Measurements from ENCODE around the gene RBM5.
A peak's percentile ranks its signal among the peaks of the same experiment; 100 is the strongest.

The RBM5 gene

DNA sequence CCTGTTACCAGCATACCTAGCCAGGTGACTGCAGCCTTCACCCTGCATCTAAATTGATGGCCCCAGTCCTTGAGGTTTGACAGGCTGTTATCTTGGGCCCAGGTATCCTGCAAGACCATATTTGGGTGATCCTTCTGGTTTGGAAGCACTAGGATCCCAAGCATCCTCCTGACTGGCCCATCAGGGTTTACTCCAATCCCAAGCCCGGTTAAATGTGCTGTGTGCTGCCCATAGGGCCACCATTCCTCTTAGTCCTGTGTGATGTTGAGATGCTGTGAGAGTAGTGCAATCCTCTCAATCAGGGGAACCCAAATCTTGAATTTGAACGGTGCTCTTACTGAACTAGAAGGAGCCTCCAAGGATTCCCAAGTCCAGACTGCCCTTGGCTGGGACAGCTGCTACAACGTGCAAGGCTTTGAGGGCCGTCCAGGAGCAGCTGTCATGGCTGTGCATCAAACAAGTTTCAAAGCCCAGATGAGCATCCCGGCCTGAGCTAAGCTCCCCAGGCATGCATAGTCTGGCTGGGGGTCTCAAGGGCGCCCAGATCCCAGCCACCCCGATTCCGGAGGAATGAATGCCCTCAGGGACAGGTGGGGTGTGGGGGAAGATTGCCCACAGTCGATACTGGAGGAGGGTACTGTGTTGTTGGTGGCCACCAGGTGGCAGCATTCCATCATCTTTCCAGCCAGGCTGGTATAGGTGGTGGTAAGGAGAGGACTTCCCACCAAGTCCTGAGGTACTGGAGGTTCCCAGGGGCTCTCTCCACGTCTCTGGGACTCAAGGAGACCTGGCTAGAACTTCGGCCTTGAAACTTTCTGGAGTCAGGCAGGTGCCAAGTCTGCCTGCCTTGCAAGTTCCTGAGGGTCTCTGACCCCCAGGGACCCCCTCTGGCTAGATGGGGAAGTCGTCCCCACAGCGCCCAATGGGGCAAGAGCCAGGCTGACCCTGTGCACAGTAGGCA, 32.6 kb downstream of the RBM5 start:
- peak; percentile 61 for DNase-seq (ENCODE audit: low read depth)

DNA sequence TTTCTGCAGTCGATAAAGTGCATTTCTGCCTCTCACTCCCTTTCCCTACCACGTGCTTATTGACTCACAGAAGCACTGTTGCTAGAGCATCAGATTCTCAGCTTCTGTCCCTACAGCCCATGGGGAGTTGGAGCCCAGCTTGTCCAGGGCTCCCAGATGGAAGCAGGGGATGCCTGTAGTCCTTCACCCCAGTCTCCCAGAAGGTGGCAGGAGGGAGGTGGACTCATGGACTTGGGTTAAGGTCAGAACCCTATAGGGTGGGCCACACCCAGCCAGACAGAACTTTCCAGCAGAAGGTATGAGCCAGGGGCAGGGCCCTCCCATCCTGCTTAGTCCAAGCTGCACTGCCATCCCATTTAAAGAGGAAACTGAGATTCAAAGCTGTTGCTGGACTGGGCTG, 33.4 kb downstream of the RBM5 start:
- DNase-seq (ENCODE audit: low read depth): no peak

DNA sequence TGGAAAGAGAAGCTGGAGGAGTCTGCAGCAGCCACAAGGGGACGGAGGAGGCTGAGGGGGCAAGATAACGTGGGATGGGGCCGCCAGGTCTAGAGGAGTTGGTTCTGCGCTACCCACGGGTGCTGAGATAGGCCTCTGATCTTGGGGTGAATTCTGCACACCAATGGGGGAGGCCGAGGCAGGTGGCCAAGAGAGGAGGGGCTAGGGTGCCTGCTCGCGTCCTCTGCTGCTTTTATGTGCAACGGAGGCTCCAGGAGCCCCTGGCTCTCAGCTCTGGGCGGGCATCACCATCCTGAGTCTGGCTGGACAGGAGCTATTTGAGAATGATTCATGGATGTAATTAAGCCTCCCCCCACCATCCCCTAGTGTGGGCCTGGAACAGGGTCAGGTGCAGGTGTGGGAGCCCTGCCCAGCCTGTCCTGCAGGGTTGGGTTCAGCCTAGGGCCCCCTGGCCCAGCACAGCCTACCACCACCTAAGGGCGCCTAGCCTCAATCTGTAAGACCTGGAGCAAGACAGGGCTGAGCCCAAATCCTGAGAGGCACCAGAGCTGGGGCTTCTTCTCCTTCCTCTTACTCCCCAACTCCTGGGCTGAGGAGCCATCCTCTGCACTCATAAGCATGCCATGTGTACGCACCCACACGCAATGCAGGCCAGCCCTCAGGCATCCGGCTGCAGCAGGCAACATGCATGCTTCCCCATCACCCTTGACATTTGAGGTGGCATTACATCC, 34.1 kb downstream of the RBM5 start:
- no peak for DNase-seq (ENCODE audit: low read depth)

DNA sequence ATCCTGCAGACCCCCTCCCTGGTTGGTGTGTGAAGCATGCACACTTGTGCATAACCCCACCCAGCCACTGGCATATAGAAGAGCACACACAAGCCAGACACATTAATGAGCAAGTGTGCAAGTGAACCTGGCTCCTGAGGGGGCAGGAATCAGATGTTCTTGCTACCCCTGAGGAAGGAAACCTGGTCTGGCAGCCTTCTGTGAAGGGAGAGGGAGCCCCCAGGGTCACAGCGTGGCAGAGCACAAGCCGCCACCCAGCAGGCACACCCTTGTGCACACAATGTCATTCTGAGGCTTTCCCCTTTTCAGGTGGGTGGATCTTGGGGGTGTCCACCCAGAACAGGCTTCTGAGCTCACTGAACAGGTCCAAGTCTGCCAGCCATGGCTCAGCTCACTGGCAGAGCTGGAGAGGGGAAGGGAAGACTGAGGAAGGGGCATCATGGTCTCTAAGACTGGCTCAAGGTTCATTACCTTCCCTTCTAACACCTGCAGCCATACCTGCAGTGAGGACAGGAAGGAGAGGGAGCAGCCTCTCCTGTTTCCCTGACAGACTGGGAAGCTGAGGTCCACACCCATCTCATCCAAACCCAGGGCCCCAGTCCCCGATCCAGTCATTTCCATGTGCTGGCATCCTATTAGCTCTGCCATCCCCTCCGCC, 34.8 kb downstream of the RBM5 start:
- no peak for DNase-seq (ENCODE audit: low read depth)

DNA sequence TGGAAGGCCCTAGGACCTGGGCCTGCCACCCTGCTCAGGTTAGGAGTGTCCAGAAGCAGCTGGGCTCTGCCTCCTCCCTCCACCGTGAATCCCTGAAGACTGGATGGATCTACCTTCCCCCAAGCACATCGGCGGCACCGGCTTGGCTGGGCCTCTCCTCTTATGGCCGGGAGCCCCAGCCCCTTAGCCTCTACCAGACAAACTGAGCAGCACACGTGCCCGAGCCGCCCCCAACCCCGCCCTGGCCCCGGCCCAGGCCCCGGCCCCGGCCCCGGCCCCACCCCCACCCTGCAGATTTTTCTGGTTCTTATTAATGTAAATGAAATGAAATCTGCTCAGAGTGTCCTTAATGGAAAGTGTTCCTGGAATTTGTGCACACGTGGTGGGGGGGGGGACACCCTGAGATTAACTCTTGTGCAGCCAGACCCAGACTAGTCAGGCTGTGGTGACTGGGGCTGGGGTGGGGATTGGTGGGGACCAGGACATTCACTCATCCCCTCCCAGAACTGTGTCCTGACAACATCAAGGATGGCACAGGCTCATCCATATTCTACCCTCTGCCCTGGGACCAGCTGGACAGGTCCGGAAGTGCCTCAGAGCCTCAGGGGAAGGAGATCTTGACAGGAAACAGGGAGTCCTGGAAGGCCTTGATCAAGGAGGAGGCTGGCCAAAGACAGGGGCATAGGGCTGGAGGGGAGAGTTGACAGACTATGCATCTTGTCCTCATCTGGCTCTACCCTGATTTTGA, 35.5 kb downstream of the RBM5 start:
- DNase-seq (ENCODE audit: low read depth): no peak

DNA sequence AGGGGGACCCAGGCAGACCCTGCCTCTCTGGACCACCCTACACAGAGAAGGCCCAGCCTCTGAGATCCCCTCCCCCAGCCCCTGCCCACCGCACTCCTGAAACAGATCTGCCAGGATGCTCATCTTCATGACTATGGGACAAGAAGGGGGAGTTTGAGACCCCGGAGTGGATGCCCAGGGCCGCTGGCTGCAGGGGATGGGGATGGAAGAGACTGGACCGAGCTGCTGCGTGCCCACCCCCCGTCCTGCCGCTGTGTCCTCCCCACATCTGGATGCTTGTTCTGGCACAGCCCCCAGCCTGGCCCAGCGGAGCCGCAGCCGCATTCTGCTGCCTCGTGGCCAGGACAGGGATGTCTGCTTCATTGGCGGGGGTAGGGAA, 36.1 kb downstream of the RBM5 start:
- no peak for DNase-seq (ENCODE audit: low read depth)

DNA sequence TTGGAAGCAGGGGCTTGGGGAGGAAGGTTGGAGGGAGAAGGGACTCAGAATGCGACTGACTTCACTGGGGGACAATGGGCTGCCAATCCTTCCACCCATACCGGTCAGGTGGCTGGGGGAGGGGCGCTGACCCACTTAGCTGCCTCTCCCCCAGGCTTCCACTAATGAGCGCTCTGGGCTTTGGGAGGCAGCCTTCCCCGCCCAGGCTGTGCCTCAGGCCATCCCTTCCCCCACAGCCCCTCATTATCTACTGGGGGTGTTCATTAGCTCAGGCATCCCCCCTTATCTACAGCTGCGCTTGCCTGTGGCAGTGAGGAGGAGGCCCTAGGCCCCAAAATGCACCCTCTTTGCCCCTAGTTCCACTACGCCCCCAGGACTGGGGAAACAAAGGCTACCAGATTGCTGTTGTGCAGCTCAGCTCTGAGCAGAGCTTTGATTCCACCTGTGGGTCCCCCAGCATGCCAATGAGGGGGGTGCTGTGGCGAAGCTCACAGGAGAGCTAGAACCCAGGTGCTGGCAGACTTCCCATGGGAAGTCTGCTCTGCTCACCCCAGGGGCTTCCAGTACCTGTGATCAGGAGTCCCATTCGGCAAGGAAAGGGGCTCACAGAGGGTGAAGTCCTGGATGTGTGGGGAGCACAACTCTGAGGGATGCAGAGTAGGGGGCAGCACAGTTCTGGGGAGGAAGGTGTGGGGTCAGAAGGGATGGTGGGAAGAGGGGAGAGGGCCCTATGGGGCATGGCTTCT, 37.0 kb downstream of the RBM5 start:
- no peak for DNase-seq (ENCODE audit: low read depth)

DNA sequence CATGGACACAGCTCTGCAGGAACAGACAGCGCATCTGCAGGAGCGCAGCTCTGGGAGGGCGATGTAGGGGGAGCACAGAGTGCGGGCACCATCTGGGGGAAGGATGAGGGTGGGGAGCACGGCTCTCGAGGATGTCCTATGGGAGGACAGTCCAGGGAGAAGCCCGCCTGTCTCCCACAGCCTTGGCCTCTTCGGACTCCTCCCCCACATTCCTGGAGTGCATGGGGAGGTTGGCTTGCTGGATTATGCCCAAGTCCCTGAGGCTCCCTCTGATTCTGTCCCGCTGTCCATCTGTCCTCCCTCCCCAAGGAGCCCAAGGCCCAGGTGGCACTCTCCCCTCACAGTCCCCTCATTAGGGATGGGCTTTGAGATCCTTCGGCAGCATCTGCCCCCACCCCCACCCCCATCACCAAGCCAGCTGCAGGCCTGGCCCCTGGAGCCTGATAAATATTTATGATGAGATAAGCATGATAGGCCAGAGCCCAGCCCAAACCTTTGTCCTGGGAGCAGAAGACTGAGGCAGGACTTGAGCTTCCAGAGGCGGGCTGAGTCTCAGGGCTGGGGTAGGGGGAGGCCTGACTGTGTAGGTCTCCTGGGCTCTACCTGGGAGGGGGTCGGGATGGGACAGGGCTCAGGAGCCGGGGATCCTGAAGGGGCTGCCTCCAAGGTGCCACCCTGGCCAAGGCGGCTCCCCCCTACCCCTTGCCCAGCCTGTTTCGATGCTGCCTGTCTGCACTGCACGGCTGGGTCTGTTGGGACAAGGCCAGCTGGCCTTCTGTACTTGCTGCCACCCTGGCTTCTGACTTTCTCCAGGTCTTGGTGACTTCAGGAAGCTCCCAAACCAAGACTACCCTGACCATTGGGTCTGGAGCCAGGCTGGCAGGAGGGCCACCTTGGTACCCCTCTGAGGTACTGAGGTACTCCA, 37.8 kb downstream of the RBM5 start:
- no peak for DNase-seq (ENCODE audit: low read depth)

DNA sequence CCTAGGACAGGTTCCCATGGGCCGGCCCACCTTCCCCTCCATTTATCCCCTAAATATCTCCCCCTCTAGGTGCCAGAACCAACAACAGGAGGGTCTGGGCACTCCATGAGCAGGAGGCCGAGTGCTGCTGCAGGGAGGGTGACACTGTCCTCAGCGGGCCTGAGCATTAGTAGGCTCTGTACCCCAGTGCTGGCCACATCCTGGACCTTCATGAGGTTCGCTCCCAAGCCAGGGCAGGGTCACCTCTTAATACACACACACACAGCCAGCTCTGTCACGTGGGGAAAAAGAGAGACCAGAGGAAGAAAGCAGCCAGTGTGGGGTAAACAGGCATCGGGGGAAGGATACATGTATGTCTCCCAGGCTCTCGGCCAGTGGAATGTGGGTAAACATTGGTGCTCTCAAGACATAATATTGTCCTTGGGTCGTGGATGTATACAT, 38.6 kb downstream of the RBM5 start:
- DNase-seq (ENCODE audit: low read depth): no peak

DNA sequence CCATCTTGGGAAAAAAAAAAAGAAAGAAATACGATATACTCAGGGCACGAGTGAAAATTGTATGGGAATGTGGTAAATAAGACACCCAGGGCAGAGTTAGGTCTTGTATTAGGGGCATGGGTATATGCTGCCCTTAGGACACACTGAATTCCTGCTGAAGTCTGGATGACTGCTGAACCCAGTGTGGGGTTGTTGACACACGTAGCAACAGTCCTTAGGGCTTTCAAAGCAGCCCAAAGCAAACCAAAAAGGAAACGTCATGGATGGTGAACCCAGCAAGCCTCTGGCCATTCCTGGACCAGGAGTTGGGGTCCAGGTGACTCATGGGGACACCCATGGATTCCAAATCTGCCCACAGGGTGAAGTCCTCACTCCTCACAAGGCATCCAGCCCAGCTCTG, 39.3 kb downstream of the RBM5 start:
- no peak for DNase-seq (ENCODE audit: low read depth)

DNA sequence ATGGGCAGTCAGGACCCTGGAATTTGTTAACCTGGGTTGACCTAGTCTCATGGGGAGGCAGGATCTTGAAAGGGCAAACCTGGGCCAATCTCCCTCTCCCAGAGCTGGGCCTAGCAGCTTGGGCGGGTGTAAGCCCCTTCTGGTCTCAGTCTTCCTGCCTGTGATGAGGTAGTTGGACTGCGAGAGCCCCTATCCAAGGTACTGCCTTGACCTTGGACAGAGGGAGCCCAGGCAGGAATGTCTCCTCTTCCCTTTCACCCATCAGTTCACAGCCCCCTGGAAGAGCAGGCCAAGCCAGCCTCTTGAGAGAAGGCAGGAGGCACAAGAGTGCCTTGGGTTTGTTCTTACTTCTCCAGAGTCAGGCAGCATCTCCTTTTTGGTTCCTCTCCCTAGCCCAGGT, 41.7 kb downstream of the RBM5 start:
- no peak for DNase-seq (ENCODE audit: low read depth)

DNA sequence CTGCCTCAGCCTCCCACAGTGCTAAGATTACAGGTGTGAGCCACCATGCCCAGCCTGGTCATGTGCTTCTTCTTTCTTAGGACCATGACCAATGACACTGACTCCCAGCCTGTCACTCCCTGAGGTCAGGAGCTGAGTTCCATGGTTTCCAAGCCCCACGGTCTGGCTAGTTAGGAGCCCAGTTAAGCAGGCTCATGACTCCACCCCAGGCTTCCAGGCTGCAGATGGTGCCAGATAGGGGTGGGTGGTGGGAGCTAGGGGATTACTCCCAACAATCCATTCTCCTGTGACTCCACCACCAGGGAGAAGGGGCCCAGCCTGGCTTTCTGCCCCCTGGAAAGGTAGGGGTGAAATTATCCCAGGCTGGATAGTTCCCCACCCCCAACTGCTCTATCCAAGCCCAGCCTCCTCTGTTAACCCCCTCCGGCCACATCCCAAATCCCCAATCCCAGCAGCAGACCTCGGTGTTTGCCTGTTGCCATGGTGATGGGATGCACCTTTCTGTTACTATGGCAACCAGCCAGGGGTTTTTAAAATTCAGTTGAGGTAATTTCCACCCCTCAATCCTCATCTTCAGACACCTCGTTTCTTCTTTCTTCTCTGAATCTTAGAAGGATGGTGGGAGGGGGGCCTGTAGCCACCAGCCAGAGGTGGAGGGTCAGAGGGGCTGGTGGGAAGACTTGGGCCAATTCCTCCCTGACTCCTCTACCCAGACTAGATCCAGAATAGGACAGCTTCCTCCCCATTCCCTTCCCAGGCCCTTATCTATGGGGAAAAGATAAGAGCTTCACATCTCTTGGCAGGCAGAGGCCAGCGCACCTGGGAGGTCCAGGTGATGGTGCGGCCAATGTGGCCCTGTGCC, 43.9 kb downstream of the RBM5 start:
- no peak for DNase-seq (ENCODE audit: low read depth)

DNA sequence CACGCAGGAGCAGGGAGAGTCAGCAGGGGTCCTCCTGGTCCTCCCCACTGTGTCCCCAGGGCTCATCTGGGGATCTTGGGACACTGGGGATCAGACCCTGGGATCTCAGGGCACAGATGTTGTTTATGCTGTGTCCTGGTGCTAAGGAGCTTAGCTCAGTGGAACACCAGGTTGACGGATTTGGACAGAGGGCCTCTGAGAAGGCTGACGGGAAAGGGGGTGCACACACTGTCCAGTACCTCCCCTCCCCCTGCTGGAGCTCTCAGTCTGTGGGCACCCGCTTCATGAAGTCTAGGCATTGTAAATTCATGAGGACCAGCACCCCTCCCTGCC, 44.5 kb downstream of the RBM5 start:
- no peak for DNase-seq (ENCODE audit: low read depth)

DNA sequence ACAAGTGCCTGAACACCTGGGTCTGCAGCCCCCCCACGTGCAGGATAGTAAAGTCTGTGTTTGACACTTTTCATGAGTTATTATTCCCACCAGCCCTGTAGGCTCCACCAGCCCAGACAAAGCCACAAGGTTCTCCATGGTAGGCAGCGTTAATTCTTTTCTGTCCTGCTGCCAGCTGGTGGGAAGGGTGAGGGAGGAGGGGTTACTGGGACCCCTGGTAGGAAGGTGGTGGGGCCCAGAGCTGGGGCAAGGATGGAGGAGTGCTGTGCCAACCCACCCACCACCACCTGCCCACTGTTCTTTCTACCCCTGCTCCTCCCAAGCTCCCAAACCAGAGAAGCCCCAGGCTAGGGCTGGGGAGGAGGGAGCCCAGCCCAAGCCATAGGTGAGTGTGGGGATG, 45.6 kb downstream of the RBM5 start:
- no peak for DNase-seq (ENCODE audit: low read depth)

DNA sequence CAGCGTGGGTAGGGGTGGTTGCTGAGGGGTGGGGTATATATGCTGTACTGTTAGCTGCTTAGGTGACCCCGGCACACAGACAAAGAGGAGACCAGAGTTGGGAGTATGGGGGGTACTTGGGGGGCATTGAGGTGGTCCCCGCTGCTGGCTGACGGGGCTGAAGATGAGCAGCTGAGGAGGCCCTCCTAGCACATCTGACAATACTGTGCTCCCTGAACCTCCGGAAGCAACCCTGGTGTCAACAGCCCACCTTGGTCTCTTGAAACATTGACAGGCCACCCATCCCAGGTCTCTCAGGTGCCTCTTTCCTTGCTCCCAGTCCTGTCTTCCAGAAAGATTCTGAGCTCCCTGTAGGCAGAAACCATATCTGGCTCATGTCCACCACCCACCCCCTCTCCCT, 47.2 kb downstream of the RBM5 start:
- DNase-seq (ENCODE audit: low read depth): no peak

DNA sequence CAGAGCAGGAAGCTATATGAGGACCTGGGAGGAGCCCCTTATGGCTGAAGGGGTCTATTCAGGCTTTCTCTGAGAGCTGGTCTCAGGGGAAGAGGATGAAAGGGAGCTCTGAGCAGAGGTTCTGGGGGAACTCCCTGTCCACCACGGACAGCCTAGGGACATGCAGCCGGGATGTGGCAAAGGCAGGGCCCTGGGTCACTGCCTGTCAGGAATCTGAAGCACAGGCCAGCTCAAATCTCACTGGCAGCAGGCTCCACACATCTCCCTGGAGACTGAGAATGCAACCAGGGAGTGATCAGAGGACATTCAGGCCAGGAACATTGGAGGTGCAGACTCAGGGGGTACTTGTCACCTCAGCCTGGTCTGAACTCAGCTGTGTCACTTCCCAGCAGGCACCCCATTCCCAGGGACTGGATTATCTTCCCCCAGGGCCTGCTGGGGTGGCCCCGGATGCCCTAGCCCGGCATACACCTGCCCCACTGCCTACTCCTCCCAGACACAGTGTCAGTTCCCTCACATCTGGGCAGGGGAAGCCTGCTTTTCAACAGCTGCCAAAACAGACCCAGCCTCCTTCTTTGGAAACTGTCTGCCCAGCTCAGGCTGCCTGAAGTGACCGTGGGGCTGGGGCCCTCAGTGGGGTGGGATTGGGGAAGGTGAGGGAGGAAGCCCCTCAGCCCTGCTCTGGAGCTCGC, 48.1 kb downstream of the RBM5 start:
- no peak for DNase-seq (ENCODE audit: low read depth)

DNA sequence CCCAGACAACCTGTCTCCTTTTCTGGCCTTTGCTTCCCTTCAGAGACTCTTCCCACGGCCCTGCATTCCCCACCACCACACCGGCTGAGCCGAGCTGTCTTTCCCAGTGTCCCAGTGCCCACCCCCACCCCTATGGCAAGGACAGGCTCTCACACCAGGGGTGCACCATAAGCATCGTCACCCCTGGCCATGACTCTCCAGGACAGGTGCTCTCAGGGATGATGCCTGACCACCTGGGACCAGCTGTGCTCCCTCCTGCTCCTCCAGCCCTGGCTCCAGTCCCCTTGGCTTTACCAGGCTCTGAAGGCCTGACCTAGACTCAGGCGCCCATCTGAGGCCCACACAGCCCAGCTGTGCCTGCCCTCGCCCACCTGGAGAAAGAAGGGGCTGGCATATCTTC, 48.8 kb downstream of the RBM5 start:
- no peak for DNase-seq (ENCODE audit: low read depth)

DNA sequence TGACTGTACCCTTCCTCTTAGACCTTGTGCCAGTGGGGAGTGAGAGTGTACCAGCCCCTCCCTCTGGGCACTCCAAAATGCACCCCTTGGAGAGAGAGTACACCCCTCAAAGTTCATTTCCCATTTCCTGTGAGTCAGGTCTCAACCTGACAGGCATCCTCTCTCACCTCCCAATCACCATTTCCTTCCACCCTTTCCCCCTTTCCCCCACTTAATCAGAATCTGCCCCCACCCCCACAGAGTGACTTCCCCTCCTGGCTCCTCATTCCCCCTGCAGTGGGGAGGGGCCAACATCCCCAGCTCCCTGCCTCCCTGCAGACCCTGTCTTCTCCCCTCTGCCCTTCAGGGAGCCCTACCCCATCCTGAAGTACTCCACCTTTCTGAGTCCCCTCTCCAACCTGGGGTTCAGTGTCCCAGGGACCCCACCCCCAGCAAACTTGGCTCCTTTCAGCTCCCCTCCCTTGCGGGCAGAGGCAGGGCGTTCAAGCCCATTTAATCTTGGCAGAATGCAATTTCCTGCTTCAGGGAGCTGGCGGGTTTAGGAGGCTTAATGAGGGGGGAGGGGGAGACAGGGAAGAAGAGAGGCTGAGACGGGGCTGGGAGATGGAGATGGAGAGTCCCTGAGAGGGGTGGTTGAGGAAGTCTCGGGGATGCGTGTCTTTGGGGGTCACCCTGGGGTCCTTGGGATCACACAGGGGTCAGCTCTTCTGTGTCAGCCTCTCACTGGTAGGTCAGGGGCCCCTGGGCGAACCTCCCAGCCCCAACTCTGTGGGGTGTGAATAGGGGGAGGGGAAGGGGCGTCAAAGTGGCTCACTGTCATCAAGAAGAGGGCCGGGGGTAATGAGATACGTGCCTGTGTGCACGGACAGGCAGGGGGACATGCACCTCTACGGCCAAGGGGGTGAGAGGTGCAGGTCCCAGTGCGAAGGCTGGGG, 49.8 kb downstream of the RBM5 start:
- no peak for DNase-seq (ENCODE audit: low read depth)
